LNCAP (cell line): ENCODE results near the gene PRRC2A.

Experiments used
- CTCF ChIP-seq: fragments of 450-650 bp; IDR thresholded peaks from 2 replicates; pipeline ENCODE4 v1.5.1; 2017; ENCODE audit warnings: mild to moderate bottlenecking

PRRC2A gene

GRCh38 chr6:31624070-31624469, 3.6 kb downstream of the PRRC2A start:
- TF ChIP-seq CTCF: no peak

GRCh38 chr6:31626952-31627351, 6.4 kb downstream of the PRRC2A start:
- TF ChIP-seq CTCF: no peak

- no peak for TF ChIP-seq CTCF
These were observed 7.3 kb downstream of the PRRC2A start for GRCh38 chr6:31627690-31628287.

GRCh38 chr6:31629014-31629413, 8.5 kb downstream of the PRRC2A start:
- TF ChIP-seq CTCF: no peak

- no peak for TF ChIP-seq CTCF
These were observed 9.8 kb downstream of the PRRC2A start for GRCh38 chr6:31630177-31630934.

- TF ChIP-seq CTCF: no peak
These were observed 10.7 kb downstream of the PRRC2A start for GRCh38 chr6:31631209-31631608.

GRCh38 chr6:31631681-31632278, 11.3 kb downstream of the PRRC2A start:
- no peak for TF ChIP-seq CTCF
